GM23248 (cell line): ENCODE data around the gene C11orf91. TPM values are rescaled to one million over a fixed set of nuclear protein-coding genes. Genes with fewer than 3 reads are reported as not detected.
A peak's percentile ranks its signal among the peaks of the same experiment; 100 is the strongest.

Experiments
- DNase-seq: peaks from one replicate; pipeline ENCODE4 v3.0.0-alpha.2; 2015
- H2AFZ ChIP-seq: fragments of 200-600 bp; sonication (generic); 2 replicates; pipeline ENCODE4 v1.6.1; 2016; ENCODE audit warnings: antibody characterized with exemption
- H3F3A ChIP-seq: fragments of 200-600 bp; sonication (generic); 2 replicates; pipeline ENCODE4 v1.6.1; 2016; ENCODE audit warnings: mild to moderate bottlenecking, antibody characterized with exemption, mixed run types; ENCODE audit not compliant: insufficient read depth
- H3K27ac ChIP-seq: fragments of 200-600 bp; sonication (generic); 2 replicates; pipeline ENCODE4 v1.5.1; 2016; ENCODE audit warnings: mild to moderate bottlenecking
- H3K27me3 ChIP-seq: fragments of 200-600 bp; sonication (generic); replicated peaks from 2 replicates; pipeline ENCODE4 v1.6.1; 2016; ENCODE audit warnings: mild to moderate bottlenecking; ENCODE audit not compliant: insufficient read depth
- H3K36me3 ChIP-seq: fragments of 200-600 bp; sonication (generic); 2 replicates; pipeline ENCODE4 v1.6.1; 2016; ENCODE audit warnings: low read depth, mild to moderate bottlenecking
- H3K4me1 ChIP-seq: fragments of 200-600 bp; sonication (generic); 2 replicates; pipeline ENCODE4 v1.6.1; 2016; ENCODE audit warnings: mild to moderate bottlenecking; ENCODE audit not compliant: insufficient read depth
- H3K4me2 ChIP-seq: fragments of 200-600 bp; sonication (generic); one replicate; pipeline ENCODE4 v1.6.1; 2016; ENCODE audit warnings: mild to moderate bottlenecking; ENCODE audit not compliant: unreplicated experiment
- H3K4me3 ChIP-seq: fragments of 200-600 bp; sonication (generic); 2 replicates; pipeline ENCODE4 v1.5.1; 2016; ENCODE audit warnings: mild to moderate bottlenecking
- H3K79me2 ChIP-seq: fragments of 200-600 bp; sonication (generic); 2 replicates; pipeline ENCODE4 v1.6.1; 2016; ENCODE audit warnings: mild to moderate bottlenecking; ENCODE audit not compliant: insufficient read depth
- H3K9ac ChIP-seq: fragments of 200-600 bp; sonication (generic); 2 replicates; pipeline ENCODE4 v1.6.1; 2016; ENCODE audit warnings: mild to moderate bottlenecking
- H3K9me2 ChIP-seq: fragments of 200-600 bp; sonication (generic); 2 replicates; pipeline ENCODE4 v1.6.1; 2016; ENCODE audit warnings: mixed run types, mild to moderate bottlenecking, moderate library complexity; ENCODE audit not compliant: insufficient read depth
- H3K9me3 ChIP-seq: fragments of 200-600 bp; sonication (generic); one replicate; pipeline ENCODE4 v1.6.1; 2017; ENCODE audit warnings: low read depth
- H4K20me1 ChIP-seq: fragments of 200-600 bp; sonication (generic); 2 replicates; pipeline ENCODE4 v1.6.0; 2016; ENCODE audit not compliant: insufficient read depth
- EZH2 ChIP-seq: fragments of 200-600 bp; sonication (generic); IDR thresholded peaks from 2 replicates; pipeline ENCODE4 v1.6.1; 2018; ENCODE audit warnings: antibody characterized with exemption, mild to moderate bottlenecking; ENCODE audit not compliant: insufficient read depth, poor library complexity, severe bottlenecking
- EZH2phosphoT487 ChIP-seq: fragments of 200-600 bp; sonication (generic); IDR thresholded peaks from 2 replicates; pipeline ENCODE4 v1.6.1; 2018; ENCODE audit warnings: antibody characterized with exemption, moderate library complexity, mild to moderate bottlenecking, low read depth; ENCODE audit not compliant: insufficient read depth
- WGBS, 2 experiments: methylation state at CpG; one replicate each; pipeline ENCODE4 v1.1.6; 2015 to 2017; ENCODE audit warnings: low lambda C conversion rate in 2 of 2, low coverage in 1 of 2; ENCODE audit errors: missing lambda C conversion rate in 2 of 2; 5-methylcytosine and 5-hydroxymethylcytosine counted together
- in situ Hi-C: fragments of 300-500 bp; cut with MboI; formaldehyde crosslinking; loops from 2 replicates; pipeline ENCODE4 v1.15.0; 2020
- polyA plus RNA-seq: library from polyadenylated mRNA; unstranded; fragments of >200 nt; fragmentation: Nextera tagmentation; extraction: Ambion mirVana; gene quantifications from 2 replicates; pipeline ENCODE4 v1.2.1, GENCODE V29; 2016
- total RNA-seq: library from RNA; depleted of rRNA; stranded (reverse); fragments of >200 nt; shearing (Covaris generic); gene quantifications from 2 replicates; pipeline ENCODE4 v1.2.3, GENCODE V29; 2014

Gene C11orf91
- total and polyA plus RNA-seq, 2 experiments from 2014 or later, result not detected

DNA sequence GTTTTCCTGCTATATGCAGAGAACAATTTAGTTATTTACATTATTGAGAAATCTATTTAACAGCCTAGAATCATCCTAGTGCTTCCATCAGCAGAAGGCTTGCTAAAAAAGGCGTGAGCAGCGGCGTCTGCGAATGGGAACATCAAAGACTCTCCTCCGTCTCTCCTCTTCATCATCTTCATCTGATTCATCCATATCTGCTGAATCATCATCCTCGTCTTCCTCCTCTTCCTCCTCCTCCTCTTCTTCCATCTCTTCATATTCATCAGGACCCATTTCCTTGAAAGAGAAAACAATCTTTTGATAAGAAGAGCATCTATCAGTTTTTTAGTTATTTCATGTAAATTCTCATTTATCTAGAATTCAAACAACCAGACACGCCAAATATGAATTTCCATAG is 41.2 kb upstream of the C11orf91 start:
- in situ Hi-C loops, result loop anchor here (10.0 kb wide), 1 partner anchor 377 kb away; no protein-coding TSS in a partner anchor
- H3K4me2 ChIP-seq, result no peak overlapping the region

DNA sequence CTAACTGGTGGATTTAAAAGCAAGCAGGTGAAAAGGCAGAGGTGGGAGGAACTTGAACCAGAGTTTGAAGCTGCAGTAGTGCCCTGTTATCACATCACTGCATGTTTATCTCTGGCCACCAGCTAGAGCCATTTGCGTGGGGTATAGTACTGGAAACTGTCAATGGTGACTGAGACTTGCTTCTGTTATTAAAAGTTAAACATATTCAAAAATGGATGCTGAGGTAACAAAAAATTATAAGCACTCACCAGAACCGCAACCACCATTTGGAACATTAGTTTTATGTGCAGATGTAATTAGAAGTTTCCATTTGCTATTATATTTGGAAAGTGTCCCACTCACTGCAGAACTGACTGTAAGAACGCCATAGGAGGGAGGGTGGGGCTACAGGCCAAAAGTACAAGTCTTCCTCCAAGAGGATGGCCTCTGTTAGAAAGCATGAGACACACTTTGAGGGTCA is 36.8 kb upstream of the C11orf91 start:
- no peaks in the 10 kb centered on the region for H3K9me3 ChIP-seq
- H2AFZ ChIP-seq, result peak overlapping the region; percentile 68
- H3K79me2 ChIP-seq, result peaks cover 38% of the 10 kb centered on the region
- WGBS, 2 experiments, result 52 to 56% methylated on average over 3 of the region's 3 CpGs
- TF ChIP-seq EZH2, result no peak
- TF ChIP-seq EZH2phosphoT487, result no peak
- peak overlapping the region; percentile 95 for H3K27ac ChIP-seq
- no peaks in the 10 kb centered on the region for H3K9me2 ChIP-seq
- H4K20me1 ChIP-seq, result peaks cover 8% of the 10 kb centered on the region; the same call in 1 of the 2 replicates
- in situ Hi-C loops, result no loop called here
- H3K4me3 ChIP-seq, result peak overlapping the region; percentile 84
- H3K4me2 ChIP-seq, result peak overlapping the region; percentile 78
- H3K27me3 ChIP-seq, result no peaks in the 10 kb centered on the region
- H3K4me1 ChIP-seq, result peaks cover 36% of the 10 kb centered on the region
- H3F3A ChIP-seq, result peaks cover 46% of the 10 kb centered on the region
- peak overlapping the region; percentile 99 for H3K9ac ChIP-seq
- peak; percentile 50 for DNase-seq
- H3K36me3 ChIP-seq, result peaks cover 7% of the 10 kb centered on the region; the same call in 1 of the 2 replicates

More for the DNA sequence above, 41.2 kb upstream of the C11orf91 start:
- H3K4me3 ChIP-seq, result no peak overlapping the region
- peaks cover 19% of the 10 kb centered on the region for H3F3A ChIP-seq
- DNase-seq, result no peak
- H2AFZ ChIP-seq, result no peak overlapping the region
- H3K36me3 ChIP-seq, result no peaks in the 10 kb centered on the region
- TF ChIP-seq EZH2 (no peak), EZH2phosphoT487 (no peak)
- no peak overlapping the region for H3K9ac ChIP-seq
- no peaks in the 10 kb centered on the region for H3K27me3 ChIP-seq
- no peaks in the 10 kb centered on the region for H3K9me2 ChIP-seq
- 73 to 75% methylated on average over 7 of the region's 7 CpGs for WGBS, 2 experiments
- H4K20me1 ChIP-seq, result no peaks in the 10 kb centered on the region
- H3K79me2 ChIP-seq, result no peaks in the 10 kb centered on the region
- peaks cover 14% of the 10 kb centered on the region for H3K4me1 ChIP-seq
- no peaks in the 10 kb centered on the region for H3K9me3 ChIP-seq
- H3K27ac ChIP-seq, result no peak overlapping the region

DNA sequence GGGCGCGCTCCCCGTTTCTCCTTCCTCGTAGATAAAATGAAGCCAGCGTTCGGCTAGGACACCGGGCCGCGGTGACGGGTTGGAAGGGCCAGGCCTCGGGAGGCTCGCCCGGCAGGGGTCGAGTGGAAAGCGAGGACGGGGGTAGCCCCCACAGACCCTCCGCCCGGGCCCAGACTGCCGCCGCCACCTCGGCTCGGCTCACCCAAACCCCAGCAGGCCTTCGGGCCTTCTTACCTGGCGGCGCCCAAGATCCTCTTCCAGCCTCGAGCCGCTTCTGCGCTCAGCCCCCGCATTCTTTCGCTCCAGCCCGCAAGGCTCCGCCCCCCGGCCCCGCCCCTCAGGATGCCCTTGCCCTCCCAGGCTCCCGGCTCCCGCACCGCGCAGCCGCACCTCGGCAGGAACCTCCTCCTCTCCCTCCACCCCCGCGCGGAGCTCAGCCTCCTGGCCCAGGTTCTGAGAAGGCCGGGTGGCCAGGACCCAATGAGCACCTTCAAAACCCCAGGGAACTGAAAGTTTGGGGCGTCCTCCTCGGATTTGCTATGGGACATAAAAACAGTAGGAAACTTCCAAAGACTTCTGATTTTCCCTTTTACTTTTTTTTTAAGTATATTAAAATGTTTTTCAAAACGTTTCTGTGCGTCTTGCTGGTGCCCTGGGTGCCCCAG is 35.7 kb upstream of the C11orf91 start, which contains the start of gene CD59:
TSS of gene CD59 (minus strand) at position 276 of the 665 bp plus-strand sequence. CDS start 13,978 bp downstream, outside the sequence.
- Histone ChIP-seq H3K27ac (peak within 1 kb of the TSS; percentile 95), H3K9ac (peak within 1 kb of the TSS; percentile 99), H3K36me3 (peaks cover 9% of the 10 kb centered on the region; the same call in 1 of the 2 replicates), H3F3A (peaks cover 52% of the 10 kb centered on the region), H3K27me3 (no peaks in the 10 kb centered on the region), H3K79me2 (peaks cover 49% of the 10 kb centered on the region), H3K4me2 (peak within 1 kb of the TSS; percentile 78), H3K4me3 (peak within 1 kb of the TSS; percentile 84), H2AFZ (peak within 1 kb of the TSS; percentile 68), H3K4me1 (peaks cover 47% of the 10 kb centered on the region), H3K9me3 (no peaks in the 10 kb centered on the region), H3K9me2 (no peaks in the 10 kb centered on the region), H4K20me1 (peaks cover 11% of the 10 kb centered on the region; the same call in 1 of the 2 replicates)
- in situ Hi-C loops, result no loop called here
- peak; percentile 97 for DNase-seq
- TF ChIP-seq EZH2phosphoT487 (no peak), EZH2 (no peak)
- whole genome bisulfite sequencing, 2 experiments, result 0% methylated on average over 19 to 40 of the region's 48 CpGs

DNA sequence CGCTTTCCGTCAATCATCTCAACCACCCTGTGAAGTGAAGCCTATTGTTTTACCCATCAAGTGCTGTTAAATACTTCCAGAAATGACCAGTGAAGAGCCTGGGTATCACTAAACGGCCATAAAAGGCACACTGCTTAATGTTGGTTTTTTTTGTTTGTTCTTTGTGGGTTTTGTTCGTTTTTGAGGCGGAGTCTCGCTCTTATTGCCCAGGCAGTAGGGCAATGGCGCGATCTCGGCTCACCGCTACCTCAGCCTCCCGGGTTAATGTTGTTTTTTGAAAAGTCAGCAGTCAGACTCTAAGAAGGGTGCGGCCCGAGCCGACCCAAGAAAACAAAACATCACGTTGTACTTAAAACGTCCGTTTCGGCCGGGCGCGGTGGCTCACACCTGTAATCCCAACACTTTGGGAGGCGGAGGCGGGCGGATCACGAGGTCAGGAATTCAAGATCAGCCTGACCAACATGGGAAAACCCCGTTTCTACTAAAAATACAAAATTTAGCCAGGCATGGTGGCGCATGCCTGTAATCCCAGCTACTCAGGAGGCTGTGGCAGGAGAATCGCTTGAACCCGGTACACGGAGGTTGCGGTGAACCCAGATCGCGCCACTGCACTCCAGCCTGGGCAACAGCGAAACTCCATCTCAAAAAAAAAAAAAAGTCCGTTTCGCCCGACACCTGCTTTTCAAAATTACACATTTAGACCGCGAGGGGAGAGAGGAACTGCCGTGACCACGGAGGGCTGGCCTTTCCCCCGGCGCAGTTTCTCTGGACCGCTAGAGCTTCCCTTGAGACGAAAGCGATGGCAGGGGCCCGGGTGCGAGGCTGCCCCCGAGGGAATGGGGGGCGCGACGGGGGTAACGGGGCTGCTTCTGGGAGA is 34.9 kb upstream of the C11orf91 start:
- H3K4me1 ChIP-seq, result peaks cover 54% of the 10 kb centered on the region
- no peaks in the 10 kb centered on the region for H3K9me2 ChIP-seq
- H3K27me3 ChIP-seq, result no peaks in the 10 kb centered on the region
- TF ChIP-seq EZH2phosphoT487, result no peak
- no peak for TF ChIP-seq EZH2
- H3K36me3 ChIP-seq, result peaks cover 14% of the 10 kb centered on the region; the same call in 1 of the 2 replicates
- in situ Hi-C loops, result no loop called here
- H3K79me2 ChIP-seq, result peaks cover 57% of the 10 kb centered on the region
- DNase-seq, result peak; percentile 64
- peak overlapping the region; percentile 95 for H3K27ac ChIP-seq
- H3K4me3 ChIP-seq, result peak overlapping the region; percentile 84
- H3K9ac ChIP-seq, result peak overlapping the region; percentile 99
- H2AFZ ChIP-seq, result no peak overlapping the region
- H3K4me2 ChIP-seq, result peak overlapping the region; percentile 78
- peaks cover 53% of the 10 kb centered on the region for H3F3A ChIP-seq
- WGBS, 2 experiments, result 2 to 3% methylated on average over 46 to 53 of the region's 53 CpGs
- no peaks in the 10 kb centered on the region for H3K9me3 ChIP-seq
- peaks cover 11% of the 10 kb centered on the region; the same call in 1 of the 2 replicates for H4K20me1 ChIP-seq
